Stimulated activated CD8-positive, alpha-beta memory T cell treated with anti-CD3 and anti-CD28 coated beads, Interleukin-12 subunit alpha, Interleukin-12 subunit beta, amount 100 ng/mL, for 24 hours (primary cell): ENCODE results near the gene TMEM140.
A peak's percentile ranks its signal among the peaks of the same experiment; 100 is the strongest.
"Not testable (repeated sequence)": the region's sequence is repeated elsewhere in the genome, so short reads cannot be mapped to it uniquely, and the experiment has no call there.

Experiments
- DNase-seq: peaks from one replicate; pipeline ENCODE4 v3.0.0-alpha.2; 2020; ENCODE audit errors: extremely low read depth

TMEM140 gene

GRCh38 chr7:135195156-135195555 is 47.3 kb downstream of the TMEM140 start:
- DNase-seq = no peak

- DNase-seq = no peak
These were observed 48.2 kb downstream of the TMEM140 start for GRCh38 chr7:135195968-135196629.

- no peak for DNase-seq
These were observed 49.5 kb downstream of the TMEM140 start for GRCh38 chr7:135197343-135197742.

GRCh38 chr7:135197906-135198655 is 50.2 kb downstream of the TMEM140 start:
- no peak for DNase-seq

GRCh38 chr7:135199439-135199838 is 51.6 kb downstream of the TMEM140 start:
- no peak for DNase-seq

- DNase-seq = no peak
These were observed 53.0 kb downstream of the TMEM140 start for GRCh38 chr7:135200821-135201331.

GRCh38 chr7:135201350-135201749 is 53.5 kb downstream of the TMEM140 start:
- no peak for DNase-seq

GRCh38 chr7:135204341-135204749 is 56.5 kb downstream of the TMEM140 start:
- DNase-seq = no peak

- no peak for DNase-seq
These were observed 57.0 kb downstream of the TMEM140 start for GRCh38 chr7:135204876-135205275.

GRCh38 chr7:135205850-135206249 is 58.0 kb downstream of the TMEM140 start:
- no peak for DNase-seq

- DNase-seq = no peak
These were observed 59.1 kb downstream of the TMEM140 start for GRCh38 chr7:135206941-135207391.

GRCh38 chr7:135207406-135208101 is 59.7 kb downstream of the TMEM140 start:
- DNase-seq = no peak

GRCh38 chr7:135208102-135208793 is 60.4 kb downstream of the TMEM140 start:
- DNase-seq = no peak

- DNase-seq = no peak
These were observed 61.5 kb downstream of the TMEM140 start for GRCh38 chr7:135209225-135209834.

GRCh38 chr7:135210888-135211178 is 63.0 kb downstream of the TMEM140 start:
- no peak for DNase-seq

GRCh38 chr7:135211179-135211945 is 63.5 kb downstream of the TMEM140 start, which contains the start of gene WDR91:
Gene WDR91 (minus strand): TSS chr7:135211526. CDS start chr7:135211502, 24 bp downstream.
- peak; percentile 83 for DNase-seq

GRCh38 chr7:135211946-135212685 is 64.2 kb downstream of the TMEM140 start:
- DNase-seq = not testable (repeated sequence)

GRCh38 chr7:135213831-135214230 is 66.0 kb downstream of the TMEM140 start:
- no peak for DNase-seq

- DNase-seq = no peak
These were observed 67.3 kb downstream of the TMEM140 start for GRCh38 chr7:135215180-135215579.

- DNase-seq = no peak
These were observed 67.8 kb downstream of the TMEM140 start for GRCh38 chr7:135215698-135216097.
